GM23338 (cell line): Measurements from ENCODE around the gene HPS3. TPM values are rescaled to one million over a fixed set of nuclear protein-coding genes. Genes with fewer than 3 reads are reported as not detected.

ENCODE experiments used
- ATAC-seq: fragments of 200-7000 bp; cut with Tn5 transposase; 3 replicates; pipeline ENCODE4 v1.9.1; 2020
- DNase-seq: peaks from one replicate; pipeline ENCODE4 v3.0.0-alpha.2; 2015; ENCODE audit warnings: low spot score
- H2AFZ ChIP-seq: fragments of 200-600 bp; sonication (generic); 2 replicates; pipeline ENCODE4 v1.8.0; 2016; ENCODE audit warnings: antibody characterized with exemption, mild to moderate bottlenecking, moderate library complexity
- H3F3A ChIP-seq: fragments of 200-600 bp; sonication (generic); replicated peaks from 2 replicates; pipeline ENCODE4 v1.8.0; 2017; ENCODE audit warnings: antibody characterized with exemption, mixed run types, low read depth
- H3K27ac ChIP-seq: fragments of 200-600 bp; sonication (generic); 2 replicates; pipeline ENCODE4 v1.6.1; 2016; ENCODE audit warnings: low read depth
- H3K27me3 ChIP-seq: fragments of 200-600 bp; sonication (generic); 2 replicates; pipeline ENCODE4 v1.8.0; 2016; ENCODE audit warnings: mild to moderate bottlenecking, mixed run types, moderate library complexity; ENCODE audit not compliant: insufficient read depth
- H3K36me3 ChIP-seq: fragments of 200-600 bp; sonication (generic); 2 replicates; pipeline ENCODE4 v1.8.0; 2016; ENCODE audit warnings: mild to moderate bottlenecking; ENCODE audit not compliant: insufficient read depth
- H3K4me1 ChIP-seq: fragments of 200-600 bp; sonication (generic); 2 replicates; pipeline ENCODE4 v1.8.0; 2016; ENCODE audit warnings: mild to moderate bottlenecking, moderate library complexity; ENCODE audit not compliant: insufficient read depth
- H3K4me2 ChIP-seq: fragments of 200-600 bp; sonication (generic); 2 replicates; pipeline ENCODE4 v1.7.1; 2017; ENCODE audit warnings: mixed run types
- H3K4me3 ChIP-seq: fragments of 200-600 bp; sonication (generic); 2 replicates; pipeline ENCODE4 v1.6.1; 2016; ENCODE audit warnings: mixed run types
- H3K79me2 ChIP-seq: fragments of 200-600 bp; sonication (generic); replicated peaks from 2 replicates; pipeline ENCODE4 v1.8.0; 2017; ENCODE audit warnings: mild to moderate bottlenecking; ENCODE audit not compliant: insufficient read depth
- H3K9me2 ChIP-seq: fragments of 200-600 bp; sonication (generic); 2 replicates; pipeline ENCODE4 v1.8.0; 2017; ENCODE audit not compliant: insufficient read depth
- H4K20me1 ChIP-seq: fragments of 200-600 bp; sonication (generic); replicated peaks from 2 replicates; pipeline ENCODE4 v1.8.0; 2017; ENCODE audit warnings: mild to moderate bottlenecking; ENCODE audit not compliant: insufficient read depth
- H3K27ac Mint-ChIP-seq: 2 replicates; pipeline ENCODE4 v1.8.0; 2020; ENCODE audit warnings: inconsistent platforms, mild to moderate bottlenecking, moderate library complexity, mixed read lengths
- H3K27me3 Mint-ChIP-seq: 3 replicates; pipeline ENCODE4 v1.8.0; 2022; ENCODE audit warnings: low read depth, mild to moderate bottlenecking, moderate library complexity, mixed read lengths, inconsistent platforms; ENCODE audit not compliant: insufficient read depth, poor library complexity
- H3K36me3 Mint-ChIP-seq: 3 replicates; pipeline ENCODE4 v1.8.0; 2021; ENCODE audit warnings: low read depth, mild to moderate bottlenecking, inconsistent platforms, moderate library complexity, mixed read lengths
- H3K4me1 Mint-ChIP-seq: 3 replicates; pipeline ENCODE4 v1.8.0; 2020; ENCODE audit warnings: mild to moderate bottlenecking, inconsistent platforms, mixed read lengths
- H3K4me3 Mint-ChIP-seq: 3 replicates; pipeline ENCODE4 v1.8.0; 2021; ENCODE audit warnings: moderate library complexity, mild to moderate bottlenecking, inconsistent platforms, mixed read lengths
- H3K9me3 Mint-ChIP-seq: 3 replicates; pipeline ENCODE4 v1.8.0; 2020; ENCODE audit warnings: moderate library complexity, mild to moderate bottlenecking, inconsistent platforms, mixed read lengths
- EZH2phosphoT487 ChIP-seq: fragments of 200-600 bp; sonication (generic); IDR thresholded peaks from one replicate; pipeline ENCODE4 v1.8.1; 2018; ENCODE audit warnings: antibody characterized with exemption; ENCODE audit not compliant: unreplicated experiment
- ZNF114 ChIP-seq: fragments of 250-450 bp; sonication (Bioruptor Pico); IDR thresholded peaks from 2 replicates; pipeline ENCODE4 v1.5.0; 2020; ENCODE audit warnings: mild to moderate bottlenecking, moderate library complexity
- polyA plus RNA-seq: library from polyadenylated mRNA; unstranded; fragments of >200 nt; fragmentation: Nextera tagmentation; extraction: Ambion mirVana; gene quantifications from 2 replicates; pipeline ENCODE4 v1.2.1, GENCODE V29; 2016
- total RNA-seq: library from RNA; depleted of rRNA; stranded (reverse); fragments of >200 nt; shearing (Covaris generic); gene quantifications from 2 replicates; pipeline ENCODE4 v1.2.3, GENCODE V29; 2014
- TF ChIP-seq, protein P1 (sequence below): fragments of 250-450 bp; sonication (Bioruptor Pico); IDR thresholded peaks from 2 replicates; pipeline ENCODE4 v1.5.0; 2020; ENCODE audit warnings: mild to moderate bottlenecking, moderate library complexity
- TF ChIP-seq, protein P2 (sequence below): IDR thresholded peaks from 2 replicates; pipeline ENCODE4 v1.6.1; 2016; ENCODE audit warnings: antibody characterized with exemption

HPS3 gene
- total and polyA plus RNA-seq, 2 experiments from 2014 or later: 41.7 to 66.8 TPM

DNA sequence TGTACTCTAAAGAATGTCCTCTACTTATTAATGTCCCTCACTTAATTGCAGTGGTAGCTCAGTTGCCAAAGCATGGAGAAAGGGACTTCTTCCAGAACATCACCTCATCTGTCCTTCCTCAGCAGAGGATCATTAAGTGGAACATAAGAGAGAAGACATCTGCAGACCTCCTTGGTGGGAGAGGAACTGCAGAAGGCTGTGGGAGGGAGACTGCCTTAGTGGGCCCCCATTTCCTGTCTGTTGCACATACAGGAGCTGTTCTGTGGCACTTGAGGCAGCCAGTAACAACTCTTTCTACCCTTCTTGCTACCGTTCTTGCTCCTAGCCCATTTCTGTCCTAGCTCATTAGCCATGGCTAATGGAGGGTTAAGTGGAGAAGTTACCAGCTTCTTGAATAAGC lies 33.6 kb downstream of the HPS3 start (continued):
- TF ChIP-seq, protein P1, sequence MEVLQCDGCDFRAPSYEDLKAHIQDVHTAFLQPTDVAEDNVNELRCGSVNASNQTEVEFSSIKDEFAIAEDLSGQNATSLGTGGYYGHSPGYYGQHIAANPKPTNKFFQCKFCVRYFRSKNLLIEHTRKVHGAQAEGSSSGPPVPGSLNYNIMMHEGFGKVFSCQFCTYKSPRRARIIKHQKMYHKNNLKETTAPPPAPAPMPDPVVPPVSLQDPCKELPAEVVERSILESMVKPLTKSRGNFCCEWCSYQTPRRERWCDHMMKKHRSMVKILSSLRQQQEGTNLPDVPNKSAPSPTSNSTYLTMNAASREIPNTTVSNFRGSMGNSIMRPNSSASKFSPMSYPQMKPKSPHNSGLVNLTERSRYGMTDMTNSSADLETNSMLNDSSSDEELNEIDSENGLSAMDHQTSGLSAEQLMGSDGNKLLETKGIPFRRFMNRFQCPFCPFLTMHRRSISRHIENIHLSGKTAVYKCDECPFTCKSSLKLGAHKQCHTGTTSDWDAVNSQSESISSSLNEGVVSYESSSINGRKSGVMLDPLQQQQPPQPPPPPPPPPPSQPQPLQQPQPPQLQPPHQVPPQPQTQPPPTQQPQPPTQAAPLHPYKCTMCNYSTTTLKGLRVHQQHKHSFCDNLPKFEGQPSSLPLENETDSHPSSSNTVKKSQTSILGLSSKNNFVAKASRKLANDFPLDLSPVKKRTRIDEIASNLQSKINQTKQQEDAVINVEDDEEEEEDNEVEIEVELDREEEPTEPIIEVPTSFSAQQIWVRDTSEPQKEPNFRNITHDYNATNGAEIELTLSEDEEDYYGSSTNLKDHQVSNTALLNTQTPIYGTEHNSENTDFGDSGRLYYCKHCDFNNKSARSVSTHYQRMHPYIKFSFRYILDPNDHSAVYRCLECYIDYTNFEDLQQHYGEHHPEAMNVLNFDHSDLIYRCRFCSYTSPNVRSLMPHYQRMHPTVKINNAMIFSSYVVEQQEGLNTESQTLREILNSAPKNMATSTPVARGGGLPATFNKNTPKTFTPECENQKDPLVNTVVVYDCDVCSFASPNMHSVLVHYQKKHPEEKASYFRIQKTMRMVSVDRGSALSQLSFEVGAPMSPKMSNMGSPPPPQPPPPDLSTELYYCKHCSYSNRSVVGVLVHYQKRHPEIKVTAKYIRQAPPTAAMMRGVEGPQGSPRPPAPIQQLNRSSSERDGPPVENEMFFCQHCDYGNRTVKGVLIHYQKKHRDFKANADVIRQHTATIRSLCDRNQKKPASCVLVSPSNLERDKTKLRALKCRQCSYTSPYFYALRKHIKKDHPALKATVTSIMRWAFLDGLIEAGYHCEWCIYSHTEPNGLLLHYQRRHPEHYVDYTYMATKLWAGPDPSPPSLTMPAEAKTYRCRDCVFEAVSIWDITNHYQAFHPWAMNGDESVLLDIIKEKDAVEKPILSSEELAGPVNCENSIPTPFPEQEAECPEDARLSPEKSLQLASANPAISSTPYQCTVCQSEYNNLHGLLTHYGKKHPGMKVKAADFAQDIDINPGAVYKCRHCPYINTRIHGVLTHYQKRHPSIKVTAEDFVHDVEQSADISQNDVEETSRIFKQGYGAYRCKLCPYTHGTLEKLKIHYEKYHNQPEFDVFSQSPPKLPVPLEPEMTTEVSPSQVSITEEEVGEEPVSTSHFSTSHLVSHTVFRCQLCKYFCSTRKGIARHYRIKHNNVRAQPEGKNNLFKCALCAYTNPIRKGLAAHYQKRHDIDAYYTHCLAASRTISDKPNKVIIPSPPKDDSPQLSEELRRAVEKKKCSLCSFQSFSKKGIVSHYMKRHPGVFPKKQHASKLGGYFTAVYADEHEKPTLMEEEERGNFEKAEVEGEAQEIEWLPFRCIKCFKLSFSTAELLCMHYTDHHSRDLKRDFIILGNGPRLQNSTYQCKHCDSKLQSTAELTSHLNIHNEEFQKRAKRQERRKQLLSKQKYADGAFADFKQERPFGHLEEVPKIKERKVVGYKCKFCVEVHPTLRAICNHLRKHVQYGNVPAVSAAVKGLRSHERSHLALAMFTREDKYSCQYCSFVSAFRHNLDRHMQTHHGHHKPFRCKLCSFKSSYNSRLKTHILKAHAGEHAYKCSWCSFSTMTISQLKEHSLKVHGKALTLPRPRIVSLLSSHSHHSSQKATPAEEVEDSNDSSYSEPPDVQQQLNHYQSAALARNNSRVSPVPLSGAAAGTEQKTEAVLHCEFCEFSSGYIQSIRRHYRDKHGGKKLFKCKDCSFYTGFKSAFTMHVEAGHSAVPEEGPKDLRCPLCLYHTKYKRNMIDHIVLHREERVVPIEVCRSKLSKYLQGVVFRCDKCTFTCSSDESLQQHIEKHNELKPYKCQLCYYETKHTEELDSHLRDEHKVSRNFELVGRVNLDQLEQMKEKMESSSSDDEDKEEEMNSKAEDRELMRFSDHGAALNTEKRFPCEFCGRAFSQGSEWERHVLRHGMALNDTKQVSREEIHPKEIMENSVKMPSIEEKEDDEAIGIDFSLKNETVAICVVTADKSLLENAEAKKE: no peak
- TF ChIP-seq, protein P2, sequence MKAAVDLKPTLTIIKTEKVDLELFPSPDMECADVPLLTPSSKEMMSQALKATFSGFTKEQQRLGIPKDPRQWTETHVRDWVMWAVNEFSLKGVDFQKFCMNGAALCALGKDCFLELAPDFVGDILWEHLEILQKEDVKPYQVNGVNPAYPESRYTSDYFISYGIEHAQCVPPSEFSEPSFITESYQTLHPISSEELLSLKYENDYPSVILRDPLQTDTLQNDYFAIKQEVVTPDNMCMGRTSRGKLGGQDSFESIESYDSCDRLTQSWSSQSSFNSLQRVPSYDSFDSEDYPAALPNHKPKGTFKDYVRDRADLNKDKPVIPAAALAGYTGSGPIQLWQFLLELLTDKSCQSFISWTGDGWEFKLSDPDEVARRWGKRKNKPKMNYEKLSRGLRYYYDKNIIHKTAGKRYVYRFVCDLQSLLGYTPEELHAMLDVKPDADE: no peak
- no peak for TF ChIP-seq EZH2phosphoT487

DNA sequence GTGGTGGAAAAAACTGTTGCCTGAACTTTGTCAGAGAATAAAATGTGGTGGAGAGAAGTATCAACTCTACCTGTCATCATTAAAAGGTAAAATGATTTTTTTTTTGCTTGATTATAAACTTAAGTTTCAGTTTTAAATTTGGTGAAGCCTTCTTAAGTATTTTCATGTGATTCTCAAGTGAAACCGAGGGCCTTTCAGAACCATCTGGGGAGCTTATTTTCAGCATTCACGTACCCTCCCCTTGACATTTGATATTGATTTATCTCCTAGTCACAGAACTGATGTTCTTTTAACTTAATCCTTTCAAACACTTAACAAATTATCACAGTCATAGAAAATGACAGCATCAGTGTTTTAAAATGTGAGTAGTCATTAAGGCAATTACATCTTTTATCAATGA lies 38.5 kb downstream of the HPS3 start:
- Histone ChIP-seq H3K27ac (no peak overlapping the region), H3K4me2 (no peak overlapping the region), H3F3A (no peaks in the 10 kb centered on the region), H2AFZ (no peak overlapping the region), H3K4me3 (no peak overlapping the region), H4K20me1 (no peaks in the 10 kb centered on the region), H3K9me2 (no peaks in the 10 kb centered on the region), H3K79me2 (no peaks in the 10 kb centered on the region), H3K36me3 (peaks cover 48% of the 10 kb centered on the region), H3K4me1 (no peaks in the 10 kb centered on the region), H3K27me3 (no peaks in the 10 kb centered on the region)
- no peak for ATAC-seq
- Mint-ChIP-seq H3K27ac (no peak overlapping the region), H3K36me3 (peaks cover 88% of the 10 kb centered on the region), H3K4me1 (no peaks in the 10 kb centered on the region), H3K4me3 (no peak overlapping the region), H3K27me3 (no peaks in the 10 kb centered on the region), H3K9me3 (no peaks in the 10 kb centered on the region)
- no peak for TF ChIP-seq ZNF114
- no peak for DNase-seq
